ENCODE measurements around the gene CLIC6.
"Not testable (repeated sequence)": the region's sequence is repeated elsewhere in the genome, so short reads cannot be mapped to it uniquely, and the experiment has no call there.

CLIC6 gene

GRCh38 chr21:34692458-34693020 lies 23.7 kb downstream of the CLIC6 start:
- no peak for DNase-seq (ENCODE audit: low read depth in 2 of 2)

GRCh38 chr21:34693192-34693810 lies 24.5 kb downstream of the CLIC6 start:
- DNase-seq (ENCODE audit: low read depth in 2 of 2) = peak in 1 of 2 donors; percentile 11

- no peak for DNase-seq (ENCODE audit: low read depth in 2 of 2)
Measured at GRCh38 chr21:34695434-34695833, 26.6 kb downstream of the CLIC6 start.

GRCh38 chr21:34696121-34696520 lies 27.3 kb downstream of the CLIC6 start:
- no peak for DNase-seq (ENCODE audit: low read depth in 2 of 2)

- no peak for DNase-seq (ENCODE audit: low read depth in 2 of 2)
Measured at GRCh38 chr21:34697826-34698225, 29.0 kb downstream of the CLIC6 start.

- no peak for DNase-seq (ENCODE audit: low read depth in 2 of 2)
Measured at GRCh38 chr21:34698270-34699015, 29.6 kb downstream of the CLIC6 start.

GRCh38 chr21:34700605-34701004 lies 31.8 kb downstream of the CLIC6 start:
- DNase-seq (ENCODE audit: low read depth in 2 of 2) = no peak

- DNase-seq (ENCODE audit: low read depth in 2 of 2) = no peak
Measured at GRCh38 chr21:34701726-34702125, 32.9 kb downstream of the CLIC6 start.

GRCh38 chr21:34702341-34703170 lies 33.8 kb downstream of the CLIC6 start:
- DNase-seq (ENCODE audit: low read depth in 2 of 2) = no peak

- no peak for DNase-seq (ENCODE audit: low read depth in 2 of 2)
Measured at GRCh38 chr21:34703571-34703970, 34.8 kb downstream of the CLIC6 start.

GRCh38 chr21:34704119-34704518 lies 35.3 kb downstream of the CLIC6 start:
- no peak for DNase-seq (ENCODE audit: low read depth in 2 of 2)

- DNase-seq (ENCODE audit: low read depth in 2 of 2) = no peak
Measured at GRCh38 chr21:34705011-34705410, 36.2 kb downstream of the CLIC6 start.

GRCh38 chr21:34706337-34706736 lies 37.5 kb downstream of the CLIC6 start:
- DNase-seq (ENCODE audit: low read depth in 2 of 2) = no peak

- DNase-seq (ENCODE audit: low read depth in 2 of 2) = peak; percentile 44 to 66
Measured at GRCh38 chr21:34707876-34708325, 39.1 kb downstream of the CLIC6 start.

- no peak for DNase-seq (ENCODE audit: low read depth in 2 of 2)
Measured at GRCh38 chr21:34713621-34714020, 44.8 kb downstream of the CLIC6 start.

GRCh38 chr21:34715518-34715917 lies 46.7 kb downstream of the CLIC6 start:
- no peak for DNase-seq (ENCODE audit: low read depth in 2 of 2)

GRCh38 chr21:34715985-34716596 lies 47.3 kb downstream of the CLIC6 start:
- DNase-seq (ENCODE audit: low read depth in 2 of 2) = no peak

- not testable (repeated sequence) for DNase-seq (ENCODE audit: low read depth in 2 of 2)
Measured at GRCh38 chr21:34718529-34718928, 49.7 kb downstream of the CLIC6 start.

GRCh38 chr21:34722684-34723300 lies 54.0 kb downstream of the CLIC6 start:
- DNase-seq (ENCODE audit: low read depth in 2 of 2) = no peak

- DNase-seq (ENCODE audit: low read depth in 2 of 2) = no peak
Measured at GRCh38 chr21:34724131-34724856, 55.5 kb downstream of the CLIC6 start.

GRCh38 chr21:34724857-34725195 lies 56.0 kb downstream of the CLIC6 start:
- no peak for DNase-seq (ENCODE audit: low read depth in 2 of 2)
